CD4-positive, alpha-beta T cell treated with Interleukin-1 beta for 1 hour (primary cell): ENCODE data around the gene SEMA4C.

ENCODE experiments used
- DNase-seq, 2 donors: peaks; one replicate each; pipeline ENCODE4 v3.0.0-alpha.2; 2020 to 2022

Gene SEMA4C, protein sequence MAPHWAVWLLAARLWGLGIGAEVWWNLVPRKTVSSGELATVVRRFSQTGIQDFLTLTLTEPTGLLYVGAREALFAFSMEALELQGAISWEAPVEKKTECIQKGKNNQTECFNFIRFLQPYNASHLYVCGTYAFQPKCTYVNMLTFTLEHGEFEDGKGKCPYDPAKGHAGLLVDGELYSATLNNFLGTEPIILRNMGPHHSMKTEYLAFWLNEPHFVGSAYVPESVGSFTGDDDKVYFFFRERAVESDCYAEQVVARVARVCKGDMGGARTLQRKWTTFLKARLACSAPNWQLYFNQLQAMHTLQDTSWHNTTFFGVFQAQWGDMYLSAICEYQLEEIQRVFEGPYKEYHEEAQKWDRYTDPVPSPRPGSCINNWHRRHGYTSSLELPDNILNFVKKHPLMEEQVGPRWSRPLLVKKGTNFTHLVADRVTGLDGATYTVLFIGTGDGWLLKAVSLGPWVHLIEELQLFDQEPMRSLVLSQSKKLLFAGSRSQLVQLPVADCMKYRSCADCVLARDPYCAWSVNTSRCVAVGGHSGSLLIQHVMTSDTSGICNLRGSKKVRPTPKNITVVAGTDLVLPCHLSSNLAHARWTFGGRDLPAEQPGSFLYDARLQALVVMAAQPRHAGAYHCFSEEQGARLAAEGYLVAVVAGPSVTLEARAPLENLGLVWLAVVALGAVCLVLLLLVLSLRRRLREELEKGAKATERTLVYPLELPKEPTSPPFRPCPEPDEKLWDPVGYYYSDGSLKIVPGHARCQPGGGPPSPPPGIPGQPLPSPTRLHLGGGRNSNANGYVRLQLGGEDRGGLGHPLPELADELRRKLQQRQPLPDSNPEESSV

DNA sequence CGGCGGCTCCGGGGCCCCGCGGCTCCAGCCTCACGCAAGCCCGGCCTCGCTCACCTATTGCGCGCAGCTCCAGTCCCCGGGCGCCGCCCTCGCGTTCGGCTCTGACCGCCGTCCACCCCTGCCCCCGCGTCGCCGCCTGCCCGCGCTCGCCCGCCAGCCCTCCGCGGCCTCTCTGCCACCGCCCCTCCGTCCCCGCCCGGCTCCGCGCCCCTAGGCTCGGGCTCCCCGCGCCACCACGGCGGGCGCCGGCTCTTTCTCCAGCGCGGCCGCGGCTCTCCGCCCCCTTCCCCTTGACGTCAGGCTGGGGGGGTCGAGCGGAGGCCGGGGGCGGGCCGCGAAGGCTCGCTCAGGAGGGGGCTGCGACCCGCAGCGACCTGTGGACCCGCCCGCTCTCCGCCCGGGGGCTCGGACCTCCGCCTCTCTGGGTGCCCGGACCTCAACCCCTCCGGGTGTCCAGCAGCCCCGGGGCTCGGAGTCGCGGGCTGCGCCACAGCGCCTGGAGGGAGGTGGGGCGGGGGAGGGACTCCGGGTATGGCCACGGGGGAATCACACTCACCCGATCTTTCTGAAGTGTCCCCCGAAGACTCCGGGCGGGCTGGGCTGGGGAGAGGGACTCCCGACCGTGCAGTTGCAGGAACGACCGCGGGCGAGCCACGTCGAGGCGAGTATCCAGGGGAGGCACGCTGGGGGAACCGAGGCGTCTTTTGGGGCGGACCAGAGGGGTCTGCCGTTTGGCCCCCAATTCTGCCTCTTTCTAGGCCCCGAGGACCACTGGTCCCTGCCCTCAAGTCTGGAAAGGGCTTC is at the start of gene SEMA4C:
TSS of gene SEMA4C (minus strand) at position 259 of the 804 bp plus-strand sequence. CDS start 2,194 bp downstream, outside the sequence.
- DNase-seq, result peak; percentile 52 to 65

DNA sequence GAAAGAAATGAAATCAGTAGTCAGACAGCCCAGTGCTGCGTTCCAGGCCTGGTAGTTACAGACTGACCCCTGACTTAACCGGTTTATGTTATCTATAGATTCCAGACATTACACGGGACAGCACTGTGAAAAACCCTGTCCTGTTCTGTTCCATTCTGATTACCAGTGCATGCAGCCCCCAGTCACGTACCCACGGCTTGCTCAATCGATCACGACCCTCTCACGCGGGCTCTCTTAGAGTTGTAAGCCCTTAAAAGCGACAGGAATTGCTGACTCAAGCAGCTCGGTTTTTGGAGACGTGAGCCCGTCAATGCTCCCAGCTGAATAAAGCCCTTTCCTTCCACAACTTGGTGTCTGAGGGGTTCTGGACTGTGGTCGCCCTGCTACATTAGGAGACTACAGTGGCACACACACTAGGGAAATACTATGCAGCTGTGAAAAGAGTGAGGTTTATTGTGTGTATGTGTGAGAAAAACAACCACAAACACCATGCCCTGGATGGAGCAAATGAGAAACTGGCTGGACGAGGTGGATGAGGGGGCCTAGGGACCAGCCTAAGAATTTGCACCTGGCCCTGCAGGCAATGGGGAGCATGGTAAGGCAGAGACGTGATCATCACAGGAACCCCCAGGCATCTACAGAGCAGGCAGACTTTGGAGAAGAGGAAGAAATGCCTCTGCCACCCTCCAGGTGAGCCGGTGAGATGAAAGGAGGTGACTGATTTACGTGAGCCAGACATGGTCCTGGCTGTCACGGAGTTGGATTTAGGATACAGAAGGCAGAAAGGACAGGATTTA is 49.1 kb upstream of the SEMA4C start:
- DNase-seq, result no peak

DNA sequence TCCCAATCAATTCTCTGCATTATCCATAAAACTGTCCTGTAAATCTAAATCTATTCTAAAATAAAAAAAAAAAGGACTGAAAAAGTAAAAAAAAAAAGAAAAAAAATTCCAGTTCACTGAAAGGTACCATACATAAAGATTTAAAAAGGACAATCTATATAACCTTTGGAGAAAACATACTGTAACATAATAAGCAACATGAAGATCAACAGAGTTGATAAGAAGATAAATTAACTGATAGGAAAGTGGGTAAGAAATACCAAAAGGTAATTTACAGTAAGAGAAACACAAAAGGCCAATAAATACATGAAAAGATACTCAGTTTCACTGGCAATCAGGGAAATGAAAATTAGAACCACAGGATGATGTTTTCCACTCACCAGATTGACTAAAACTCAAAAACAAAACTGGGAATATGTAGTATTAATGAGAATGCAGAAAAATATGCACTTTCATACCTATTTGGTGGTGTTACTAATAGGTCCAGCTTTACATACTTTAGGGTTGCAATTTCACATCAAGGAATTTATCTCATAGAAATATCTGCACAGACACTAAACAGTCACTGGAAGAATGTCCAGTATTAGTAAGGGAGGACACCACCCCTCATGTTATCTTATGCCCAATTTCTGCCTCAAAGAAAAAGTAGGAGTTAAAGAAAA is 48.3 kb upstream of the SEMA4C start:
- DNase-seq, result no peak

DNA sequence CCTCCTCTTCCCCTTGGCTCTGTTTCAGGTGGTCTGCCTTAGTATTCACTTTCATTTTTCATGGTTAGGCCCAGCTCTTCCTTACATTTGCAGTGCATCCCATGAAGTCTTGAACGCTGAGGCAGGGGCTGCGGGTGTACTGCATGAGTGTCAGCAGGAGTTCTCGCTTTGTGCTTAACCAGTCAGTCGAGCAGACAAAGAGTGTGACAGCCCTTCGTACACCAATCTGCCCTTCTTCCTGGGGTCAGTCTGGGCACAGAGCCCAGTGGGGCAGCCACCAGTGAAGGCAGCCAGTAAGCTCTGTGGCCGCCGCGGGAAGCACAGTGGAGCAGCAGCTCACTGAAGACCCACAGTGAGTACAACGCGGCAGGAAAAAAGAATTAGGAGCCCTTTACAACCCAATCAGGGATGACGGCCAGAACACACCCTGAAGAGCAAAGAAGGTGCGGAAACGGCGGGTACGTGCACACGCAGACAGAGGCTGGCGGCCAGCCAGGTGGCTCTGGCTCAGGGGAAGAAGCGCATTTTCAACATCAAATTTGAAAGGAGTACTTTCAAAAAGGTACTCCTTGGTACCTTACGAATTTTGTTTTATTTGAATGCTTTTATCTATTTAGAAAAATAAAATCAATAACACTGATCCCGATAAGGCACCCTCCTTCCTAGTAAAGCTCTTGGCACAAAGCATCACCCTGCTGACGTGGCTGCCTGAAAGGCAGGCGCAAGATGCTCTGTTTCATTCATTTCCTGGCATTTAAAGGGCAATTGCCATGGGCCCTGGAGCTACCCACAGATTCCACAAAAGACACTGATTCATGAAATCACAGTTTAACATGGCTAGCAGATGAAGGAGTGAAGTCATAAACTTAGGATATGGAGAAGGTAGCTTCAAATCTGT is 47.0 kb upstream of the SEMA4C start:
- DNase-seq, result no peak

DNA sequence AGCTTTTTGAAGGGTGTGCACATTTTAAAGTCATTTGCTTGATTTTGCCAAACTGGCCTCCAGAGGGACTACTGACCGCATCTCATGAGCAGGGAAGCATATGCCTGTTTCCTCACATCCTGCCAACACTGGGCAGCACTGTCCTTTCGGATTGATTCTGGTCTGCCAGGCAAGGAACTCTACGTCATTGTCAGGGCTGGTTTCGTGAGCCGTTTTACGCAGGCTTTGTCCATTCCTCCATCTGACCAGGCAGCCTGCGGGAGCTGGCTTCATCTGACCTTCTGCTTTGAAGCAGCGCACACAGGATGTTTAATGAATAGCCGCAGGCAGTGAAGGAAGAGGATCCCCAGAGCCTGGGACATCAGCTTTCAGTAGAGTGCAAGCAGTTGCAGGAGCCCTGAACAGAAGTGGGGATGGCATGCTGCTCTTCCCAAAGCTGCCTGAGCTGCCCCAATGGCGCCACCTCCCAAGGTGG is 46.3 kb upstream of the SEMA4C start:
- DNase-seq, result no peak

DNA sequence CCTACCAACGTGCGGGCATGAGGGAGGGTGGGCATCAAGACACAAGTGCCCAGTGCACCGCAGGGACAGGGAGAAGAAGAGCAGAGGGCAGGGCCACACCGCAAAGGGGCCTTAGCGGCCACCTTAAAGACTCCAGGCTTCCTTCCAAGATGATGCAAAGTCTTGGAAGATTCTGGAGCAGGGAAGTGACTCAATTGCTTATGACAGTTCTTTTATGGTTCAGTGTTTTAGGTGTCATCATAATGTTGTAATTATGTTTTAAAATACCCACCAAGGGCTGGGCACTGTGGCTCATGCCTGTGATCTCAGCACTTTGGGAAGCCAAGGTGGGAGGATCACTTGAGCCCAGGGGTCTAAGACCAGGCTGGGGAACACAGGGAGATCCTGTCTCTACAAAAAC is 44.5 kb upstream of the SEMA4C start:
- no peak for DNase-seq

DNA sequence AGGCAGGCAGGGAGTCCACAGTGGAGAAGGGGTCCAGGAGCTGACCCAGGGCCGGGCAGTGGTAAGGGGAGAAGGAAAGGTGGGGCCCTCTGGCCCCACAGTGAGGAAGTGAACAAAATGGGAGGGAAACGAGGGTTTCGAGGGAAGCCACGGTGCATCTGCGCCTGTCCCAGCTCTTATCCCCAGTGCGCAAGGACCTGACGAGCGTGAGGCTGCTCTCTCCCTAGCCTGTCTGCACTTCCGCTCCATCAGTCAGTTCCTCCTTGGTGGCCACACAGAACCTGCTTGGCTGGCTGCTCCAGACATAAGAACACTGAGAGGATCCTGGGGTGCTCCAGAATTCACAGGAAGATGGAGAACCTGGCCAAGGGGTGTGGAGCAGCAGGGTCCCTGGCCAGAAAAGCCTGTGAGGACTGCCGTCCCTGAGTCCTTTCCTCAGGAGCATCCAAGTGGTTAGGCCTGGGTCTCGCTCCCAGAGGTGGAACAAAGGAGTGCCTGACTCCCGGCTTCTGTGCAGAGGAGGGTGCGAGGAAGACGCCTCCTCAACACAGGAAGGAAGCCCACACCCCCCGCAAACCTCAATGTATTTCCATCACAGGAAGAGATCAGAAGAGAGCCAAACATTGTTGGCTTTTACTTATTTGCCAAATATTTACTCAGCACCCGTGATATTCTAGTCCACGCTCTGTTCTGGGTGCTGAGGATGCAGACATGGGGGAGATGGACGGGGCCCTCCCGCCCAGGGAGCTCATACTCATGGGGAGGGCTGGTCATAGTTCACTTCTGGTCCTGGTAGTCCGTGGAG is 43.7 kb upstream of the SEMA4C start:
- DNase-seq, result peak; percentile 53 to 56

DNA sequence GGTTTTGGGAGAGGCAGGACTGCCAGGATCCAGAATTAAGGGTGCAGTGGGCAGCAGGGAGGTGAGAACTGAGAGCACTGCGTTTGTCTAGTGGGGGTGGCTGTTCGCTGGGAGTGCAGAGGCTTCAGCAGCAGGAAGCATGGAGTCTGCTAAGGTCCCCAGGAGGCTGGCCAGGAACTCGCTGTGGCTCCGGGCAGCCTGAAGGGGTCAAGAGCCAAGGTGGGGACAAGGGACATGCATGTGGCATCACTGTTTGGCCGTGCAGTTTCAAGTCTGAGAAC is 43.2 kb upstream of the SEMA4C start:
- no peak for DNase-seq

DNA sequence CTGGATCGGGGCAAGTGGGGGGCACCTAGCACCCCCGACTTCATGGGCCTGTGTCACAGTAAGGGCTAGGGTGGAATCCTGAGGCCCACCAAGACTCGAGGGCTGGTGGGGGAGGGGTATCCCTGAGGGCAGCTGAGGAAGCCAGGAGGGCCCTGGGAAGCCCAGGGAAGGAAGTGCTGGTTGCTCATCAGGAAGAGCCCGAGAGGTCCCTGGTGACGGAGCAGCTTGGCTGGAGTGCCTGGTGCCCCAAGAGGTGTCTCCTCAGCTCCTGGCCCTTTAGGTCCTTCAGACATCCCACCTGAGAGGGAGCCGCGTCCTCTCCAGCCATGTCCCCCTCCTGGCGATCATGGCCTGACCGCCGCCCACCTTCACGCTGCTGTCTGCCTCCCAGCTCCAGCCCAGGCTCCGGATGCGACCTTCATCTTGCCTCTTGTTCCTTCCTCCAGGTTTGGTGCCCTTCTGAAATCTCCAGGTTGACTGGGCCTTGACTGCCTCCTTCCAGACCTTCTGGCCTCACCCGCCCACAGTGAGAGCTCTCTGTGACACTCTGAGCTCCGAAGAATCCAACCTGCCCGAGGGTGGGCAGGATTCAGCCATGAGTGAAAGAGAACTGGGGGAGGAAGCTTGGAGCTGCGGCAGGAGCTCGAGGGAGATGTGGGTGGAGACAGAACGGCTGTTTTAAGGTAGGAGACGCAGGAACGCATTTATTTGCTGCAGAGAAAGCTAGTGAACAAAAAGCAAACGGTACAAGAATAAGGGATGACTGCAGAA is 42.7 kb upstream of the SEMA4C start:
- no peak for DNase-seq

DNA sequence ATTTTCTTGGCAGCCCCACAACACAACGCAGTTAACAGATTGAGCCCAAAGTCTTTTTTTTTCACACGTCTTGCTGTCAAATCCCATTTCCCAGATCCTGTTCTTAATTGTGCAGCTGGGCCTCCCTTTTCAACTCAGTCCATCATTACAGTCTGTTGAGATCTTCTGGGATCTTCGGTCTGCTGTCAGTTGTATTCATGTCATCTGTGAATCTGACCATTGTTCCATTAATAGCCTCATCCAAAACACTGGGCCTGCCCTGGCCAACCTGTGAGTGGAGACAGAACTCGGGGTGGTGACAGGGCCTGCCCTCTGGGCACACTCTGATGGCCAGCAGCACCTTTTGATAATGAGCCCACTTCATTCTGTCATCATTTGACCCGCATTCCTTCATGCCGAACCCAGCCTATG is 39.7 kb upstream of the SEMA4C start:
- DNase-seq, result no peak

DNA sequence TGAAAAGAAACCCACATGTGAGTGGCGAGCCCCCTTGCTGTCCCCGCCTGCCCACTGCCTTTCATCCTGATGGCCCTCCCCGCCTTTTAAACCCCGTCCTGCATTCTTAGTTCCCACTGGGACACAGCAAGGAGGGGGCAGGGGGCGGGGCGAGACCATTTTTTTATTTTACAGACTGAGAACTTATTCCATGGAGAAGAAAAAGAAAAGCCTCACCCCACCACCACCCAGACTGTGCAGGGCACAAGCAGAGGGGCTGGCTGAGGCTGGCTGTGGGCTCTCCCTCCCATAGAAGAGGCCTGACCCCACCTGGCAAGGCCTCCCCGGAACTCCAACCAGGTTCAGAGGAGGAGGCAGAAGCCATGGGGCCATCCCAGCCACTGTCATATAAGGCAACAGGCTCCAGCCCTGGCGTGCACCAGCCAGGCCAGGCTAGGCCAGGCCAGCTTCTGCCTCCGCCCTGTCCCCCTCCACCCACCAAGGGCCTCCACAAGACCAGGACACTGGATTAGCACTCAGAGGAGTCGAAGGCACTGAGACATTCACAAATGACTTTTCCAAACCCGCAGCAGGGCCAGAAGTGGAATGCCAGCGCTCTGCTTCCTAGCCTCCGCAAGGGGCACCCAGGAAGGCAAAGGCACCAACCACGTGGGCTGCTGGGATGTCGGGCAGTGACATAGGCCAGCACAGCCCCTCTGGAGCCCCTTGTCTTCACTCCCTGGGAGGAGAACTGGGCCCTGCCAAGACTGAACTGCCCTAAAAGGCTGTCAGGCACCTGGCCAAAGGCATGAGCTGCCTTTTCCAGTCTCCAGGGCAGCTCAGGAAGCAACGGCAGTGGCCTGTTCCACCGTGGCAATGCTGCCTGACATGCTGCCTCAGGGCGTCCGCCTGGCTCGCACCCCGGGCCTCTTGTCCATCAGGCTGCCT is 37.5 kb upstream of the SEMA4C start:
- no peak for DNase-seq

DNA sequence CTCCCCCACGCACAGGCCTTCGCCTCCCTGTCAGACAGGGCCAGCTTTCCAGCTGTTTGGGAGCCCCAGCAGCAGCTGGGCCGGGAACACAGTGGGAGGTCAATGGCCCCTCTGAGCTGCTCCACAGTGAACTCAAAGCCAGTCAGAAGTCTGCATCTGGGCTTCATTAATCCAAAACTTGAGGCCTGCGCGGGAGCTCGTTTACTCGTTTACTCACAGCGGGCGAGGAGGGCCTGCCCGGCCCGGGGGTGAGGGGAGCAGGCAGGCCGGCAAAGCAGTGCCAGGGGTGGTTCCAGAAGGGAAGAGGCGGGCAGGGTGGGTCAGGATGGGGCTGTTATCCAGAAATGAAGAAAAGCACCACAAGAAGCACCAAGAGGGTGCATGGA is 36.8 kb upstream of the SEMA4C start:
- DNase-seq, result no peak

DNA sequence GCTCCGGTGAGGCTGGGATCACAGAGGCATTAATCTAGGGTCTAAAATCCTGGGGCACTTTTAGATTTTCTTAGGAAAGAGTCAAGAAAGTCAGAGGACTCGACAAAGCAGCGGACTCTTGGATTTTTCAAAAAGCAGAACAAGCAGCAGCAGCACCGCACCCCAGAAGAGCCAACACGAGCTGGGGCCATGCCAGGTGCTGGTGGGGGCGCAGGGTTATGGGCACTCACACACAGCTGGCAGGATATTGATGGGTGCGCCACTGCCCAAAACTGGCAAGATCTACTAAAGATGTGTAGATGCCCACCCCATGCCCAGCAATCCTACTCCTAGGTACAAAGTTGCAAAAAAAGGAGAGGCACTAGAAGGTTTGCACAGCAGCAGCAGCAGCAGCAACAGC is 33.9 kb upstream of the SEMA4C start:
- no peak for DNase-seq

DNA sequence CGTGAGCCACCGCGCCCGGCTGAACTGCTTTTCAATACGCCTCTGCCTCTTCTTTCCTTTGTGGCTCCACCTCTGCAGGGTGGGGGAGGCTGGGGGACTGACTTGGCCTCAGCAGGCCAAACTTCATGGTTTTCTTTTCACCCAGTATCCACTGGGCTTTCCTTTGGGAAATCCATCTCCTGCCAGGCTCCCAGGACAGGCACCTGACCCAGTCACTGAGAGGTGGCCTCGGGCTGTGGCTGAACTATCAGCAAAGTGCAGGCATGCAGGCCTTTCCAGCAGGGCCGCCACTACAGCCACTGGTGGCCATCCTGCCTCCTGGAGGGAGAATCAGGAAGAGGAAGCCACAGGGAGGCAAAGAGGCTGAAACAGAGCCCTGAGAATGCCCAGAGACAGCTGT is 33.4 kb upstream of the SEMA4C start:
- no peak for DNase-seq

DNA sequence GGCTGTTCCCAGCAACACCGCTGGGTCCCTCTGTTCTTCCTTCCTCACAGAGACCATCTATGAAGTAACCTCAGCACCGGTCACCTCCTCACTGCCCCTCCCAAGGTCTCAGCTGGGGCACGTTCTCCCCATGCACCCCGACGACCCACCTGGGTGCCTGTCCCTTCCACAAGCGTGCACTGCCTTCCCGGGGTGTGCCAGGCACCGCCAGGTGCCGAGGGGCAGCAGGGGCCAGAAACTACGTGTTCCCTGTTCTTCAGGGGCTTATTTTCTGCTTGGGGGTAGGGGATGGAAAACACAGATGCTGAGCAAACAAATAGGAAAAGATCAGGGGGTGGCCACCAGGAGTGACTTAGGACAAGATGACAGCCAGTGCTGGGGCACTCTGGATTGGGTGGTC is 30.4 kb upstream of the SEMA4C start:
- DNase-seq, result no peak

DNA sequence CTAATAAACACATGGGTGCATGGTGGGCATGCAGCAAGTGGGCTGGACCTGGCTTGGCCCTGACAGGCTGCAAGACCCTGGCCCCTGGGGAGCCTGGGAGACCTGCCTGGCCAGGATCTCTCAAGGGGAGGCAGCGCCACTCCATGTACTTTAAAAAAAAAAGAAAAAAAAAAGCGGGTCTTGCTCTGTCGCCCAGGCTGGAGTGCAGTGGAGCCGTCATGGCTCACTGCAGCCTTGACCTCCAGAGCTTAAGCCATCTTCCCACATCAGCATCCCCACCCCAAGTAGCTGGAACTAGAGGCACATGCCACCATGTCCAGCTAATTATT is 29.5 kb upstream of the SEMA4C start:
- no peak for DNase-seq

DNA sequence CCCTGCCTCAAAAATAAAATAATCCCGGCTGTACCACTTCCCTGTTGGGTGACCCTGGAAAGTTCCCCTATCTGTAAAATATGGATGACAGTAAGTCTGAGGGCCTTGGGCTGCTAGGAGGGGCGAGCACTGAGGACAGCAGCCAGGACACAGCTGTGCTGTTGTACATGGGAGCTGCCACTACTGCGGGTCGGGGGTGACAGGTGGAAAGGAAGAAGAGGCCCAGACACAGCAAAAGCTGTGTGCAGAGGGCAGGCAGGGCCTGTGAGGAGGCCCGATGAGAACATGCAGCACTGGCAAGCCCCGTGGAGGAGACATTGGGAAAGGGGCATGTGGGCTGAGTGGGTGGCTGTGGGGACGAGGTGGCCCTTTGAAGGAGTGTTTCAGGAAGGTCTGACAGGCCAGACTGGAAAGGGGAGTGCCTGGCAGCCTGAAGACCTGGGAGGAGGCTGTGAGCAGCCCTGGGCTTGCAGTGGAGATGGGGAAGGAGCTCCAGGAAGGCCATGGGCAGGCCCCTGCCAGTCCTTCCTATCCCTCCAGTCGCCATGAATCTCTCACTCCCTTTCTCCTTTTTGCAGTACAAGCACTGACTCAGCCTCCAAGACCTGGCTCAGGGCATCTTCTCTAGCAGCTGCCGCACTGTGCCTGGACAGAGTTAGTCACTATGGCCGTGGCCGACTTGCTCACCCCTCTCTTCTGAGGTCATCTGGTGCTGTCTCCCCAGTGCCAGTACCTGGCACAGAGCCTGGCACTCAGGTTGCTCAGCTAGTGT is 28.9 kb upstream of the SEMA4C start:
- no peak for DNase-seq
